HepG2 (cell line): ENCODE results near the gene SKIDA1. TPM values are rescaled to one million over a fixed set of nuclear protein-coding genes. Genes with fewer than 3 reads are reported as not detected.

Experiments used
- ATAC-seq: fragments of 200-7000 bp; cut with Tn5 transposase; 3 replicates; pipeline ENCODE4 v1.9.1; 2020; ENCODE audit warnings: mild to moderate bottlenecking, moderate library complexity
- BruUV-seq: library from RNA; stranded (reverse); fragments of 400-500 nt; replicated peaks from 2 replicates; lab custom pipeline; 2021; lab: Mats Ljungman, UMichigan
- CTCF ChIA-PET: fragments of 300-600 bp; formaldehyde crosslinking; extraction: SDS; loops from one replicate; lab custom pipeline; 2021; ENCODE audit warnings: low total read pairs, inconsistent platforms, low intra/inter-chr PET ratio; lab: Yijun Ruan, JAX
- POLR2A ChIA-PET: fragments of 350-600 bp; sonication (Branson Sonifier 250); formaldehyde crosslinking; loops from one replicate; lab custom pipeline; 2020; ENCODE audit warnings: antibody characterized with exemption, inconsistent platforms; lab: Yijun Ruan, JAX
- DNase-seq: peaks from one replicate; pipeline ENCODE4 v3.0.0-alpha.2; 2015; ENCODE audit warnings: low spot score
- FAIRE-seq: peaks from 3 replicates; lab custom pipeline; 2011; peaks lifted over from hg19 to GRCh38; lab: Jason Lieb, UNC
- H2AFZ ChIP-seq: one replicate; pipeline ENCODE4 v1.6.1; 2011; ENCODE audit warnings: low read length, inconsistent platforms
- H3K27ac ChIP-seq: fragments of 300-600 bp; 3 replicates; pipeline ENCODE4 v1.8.0; 2011; ENCODE audit warnings: mixed run types, mild to moderate bottlenecking, mixed read lengths, low read length, inconsistent platforms; ENCODE audit not compliant: insufficient read depth; ENCODE audit errors: extremely low read length
- H3K27me3 ChIP-seq, 2 experiments: fragments of 200-600 bp in 1 of 2; 2 replicates in 1 of 2; 3 replicates in 1 of 2; pipeline versions ENCODE4 v1.6.0 to v1.8.0; 2011; ENCODE audit warnings: low read length in 2 of 2, mild to moderate bottlenecking in 2 of 2, moderate library complexity in 2 of 2, inconsistent platforms in 1 of 2; ENCODE audit not compliant: insufficient read depth in 2 of 2, control insufficient read depth in 1 of 2
- H3K36me3 ChIP-seq, 2 experiments: fragments of 200-600 bp in 1 of 2; replicated peaks in 1 of 2; 2 replicates in 1 of 2; 3 replicates in 1 of 2; pipeline versions ENCODE4 v1.5.1 to v1.8.0; 2011; ENCODE audit warnings: low read length in 2 of 2, inconsistent platforms in 1 of 2; ENCODE audit not compliant: insufficient read depth in 2 of 2, control insufficient read depth in 1 of 2
- H3K4me1 ChIP-seq: 2 replicates; pipeline ENCODE4 v1.5.1; 2012; ENCODE audit warnings: low read length, inconsistent platforms; ENCODE audit not compliant: insufficient read depth
- H3K4me2 ChIP-seq: 2 replicates; pipeline ENCODE4 v1.6.0; 2011; ENCODE audit warnings: low read depth, low read length, inconsistent platforms
- H3K4me3 ChIP-seq, 3 experiments: fragments of 200-600 bp in 1 of 3; sonication (generic), shearing (Covaris generic) in 1 of 3; replicated peaks in 1 of 3; 2 replicates each; pipeline ENCODE4 v1.5.1; 2011 to 2016; ENCODE audit warnings: low read length in 3 of 3, inconsistent platforms in 2 of 3, low read depth in 2 of 3, mild to moderate bottlenecking in 2 of 3, control low read depth in 1 of 3, mixed read lengths in 1 of 3; ENCODE audit not compliant: insufficient read depth in 1 of 3
- H3K79me2 ChIP-seq: one replicate; pipeline ENCODE4 v1.6.1; 2011; ENCODE audit warnings: low read length, inconsistent platforms; ENCODE audit not compliant: insufficient read depth
- H3K9ac ChIP-seq: 2 replicates; pipeline ENCODE4 v1.6.0; 2011; ENCODE audit warnings: mild to moderate bottlenecking, low read depth, low read length, inconsistent platforms; ENCODE audit not compliant: insufficient read depth
- H3K9me3 ChIP-seq: 2 replicates; pipeline ENCODE4 v1.5.1; 2012; ENCODE audit warnings: mild to moderate bottlenecking, low read length
- H4K20me1 ChIP-seq: 2 replicates; pipeline ENCODE4 v1.6.0; 2011; ENCODE audit warnings: inconsistent platforms, mild to moderate bottlenecking, low read length, moderate library complexity; ENCODE audit not compliant: insufficient read depth
- SALL1 ChIP-seq: sonication (generic); formaldehyde crosslinking; IDR thresholded peaks from 2 replicates; pipeline ENCODE4 v1.8.0; 2022; ENCODE audit warnings: mild to moderate bottlenecking, missing genetic modification reagents
- ZMYM3 ChIP-seq: sonication (generic); formaldehyde crosslinking; IDR thresholded peaks from 2 replicates; pipeline ENCODE4 v1.5.1; 2020; ENCODE audit warnings: mild to moderate bottlenecking, missing genetic modification reagents
- ZNF280D ChIP-seq: sonication (generic); formaldehyde crosslinking; IDR thresholded peaks from 2 replicates; pipeline ENCODE4 v1.5.1; 2020; ENCODE audit warnings: mild to moderate bottlenecking, missing genetic modification reagents
- ZNF292 ChIP-seq: sonication (generic); formaldehyde crosslinking; IDR thresholded peaks from 2 replicates; pipeline ENCODE4 v1.8.1; 2022; ENCODE audit warnings: mild to moderate bottlenecking, low read depth, missing genetic modification reagents, borderline replicate concordance
- ZSCAN25 ChIP-seq: sonication (generic); formaldehyde crosslinking; IDR thresholded peaks from 2 replicates; pipeline ENCODE4 v1.8.0; 2022; ENCODE audit warnings: mild to moderate bottlenecking, missing genetic modification reagents
- WGBS: methylation state at CpG from one replicate; pipeline ENCODE4 v1.1.6; 2017; ENCODE audit warnings: low lambda C conversion rate; 5-methylcytosine and 5-hydroxymethylcytosine counted together
- in situ Hi-C: cut with HindIII; loops from 2 replicates; pipeline ENCODE4 v1.10.0; 2017; ENCODE audit warnings: low pct_unique_long_range_greater_than_20kb; ENCODE audit not compliant: extremely low pct_ligation_motif_present
- intact Hi-C: fragments of 100-400 bp; cut with micrococcal nuclease; formaldehyde crosslinking; loops from one replicate; pipeline ENCODE4 v1.10.0; 2022; ENCODE audit not compliant: unreplicated experiment
- polyA plus RNA-seq, 8 experiments: library from polyadenylated mRNA; depleted of rRNA in 3 of 8; stranded (reverse) in 7 of 8; unstranded in 1 of 8; fragments of >200 nt; fragmentation: Illumina TruSeq in 4 of 8; extraction: Trizol in 4 of 8; gene quantifications; 2 replicates each; pipeline versions ENCODE4 v1.2.1 to v1.2.3, GENCODE V29; 2011 to 2016; ENCODE audit warnings: low read depth in 4 of 8, missing spikeins in 1 of 8, mixed read lengths in 1 of 8; ENCODE audit not compliant: insufficient read depth in 1 of 8
- total RNA-seq, 5 experiments: library from RNA; depleted of rRNA; stranded (reverse); fragments of >200 nt; fragmentation: Illumina TruSeq; extraction: Trizol; gene quantifications; 2 replicates each; pipeline ENCODE4 v1.2.3, GENCODE V29; 2016; ENCODE audit warnings: low read depth in 1 of 5
- TF ChIP-seq, protein P1 (sequence below), 2 experiments: sonication (generic) in 1 of 2; formaldehyde crosslinking in 1 of 2; IDR thresholded peaks; 2 replicates each; pipeline versions ENCODE4 v1.4.0 to v1.6.1; 2016 to 2020; ENCODE audit warnings: borderline replicate concordance in 1 of 2, low read depth in 1 of 2, mild to moderate bottlenecking in 1 of 2, missing genetic modification reagents in 1 of 2
- TF ChIP-seq, protein P2 (sequence below): sonication (generic); formaldehyde crosslinking; IDR thresholded peaks from 2 replicates; pipeline ENCODE4 v1.5.0; 2020; ENCODE audit warnings: mild to moderate bottlenecking, missing genetic modification reagents

SKIDA1 gene
- total and polyA plus RNA-seq, 2 of the 13 experiments (the other 11 are each of a cell fraction or from before 2014, with no cell fraction given) = 0.73 to 1.5 TPM

- DNase-seq (no peak), ATAC-seq (peak; percentile 24), FAIRE-seq (no peak)
- in situ Hi-C loops = loop anchor here (25.0 kb wide), 1 partner anchor 194 kb away; no protein-coding TSS in a partner anchor
- peaks cover 36% of the 10 kb centered on the region for H3K4me1 ChIP-seq
- H3K9me3 ChIP-seq = no peaks in the 10 kb centered on the region
- WGBS = 0% methylated on average over 2 of the region's 2 CpGs
- no peaks in the 10 kb centered on the region for H3K79me2 ChIP-seq
- TF ChIP-seq, protein P1, sequence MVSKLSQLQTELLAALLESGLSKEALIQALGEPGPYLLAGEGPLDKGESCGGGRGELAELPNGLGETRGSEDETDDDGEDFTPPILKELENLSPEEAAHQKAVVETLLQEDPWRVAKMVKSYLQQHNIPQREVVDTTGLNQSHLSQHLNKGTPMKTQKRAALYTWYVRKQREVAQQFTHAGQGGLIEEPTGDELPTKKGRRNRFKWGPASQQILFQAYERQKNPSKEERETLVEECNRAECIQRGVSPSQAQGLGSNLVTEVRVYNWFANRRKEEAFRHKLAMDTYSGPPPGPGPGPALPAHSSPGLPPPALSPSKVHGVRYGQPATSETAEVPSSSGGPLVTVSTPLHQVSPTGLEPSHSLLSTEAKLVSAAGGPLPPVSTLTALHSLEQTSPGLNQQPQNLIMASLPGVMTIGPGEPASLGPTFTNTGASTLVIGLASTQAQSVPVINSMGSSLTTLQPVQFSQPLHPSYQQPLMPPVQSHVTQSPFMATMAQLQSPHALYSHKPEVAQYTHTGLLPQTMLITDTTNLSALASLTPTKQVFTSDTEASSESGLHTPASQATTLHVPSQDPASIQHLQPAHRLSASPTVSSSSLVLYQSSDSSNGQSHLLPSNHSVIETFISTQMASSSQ (IDR thresholded peaks at IDR 0.05; ENCODE audit: low read depth) = no peak
- TF ChIP-seq, protein P1 (CRISPR knock-in tag; IDR thresholded peaks at IDR 0.05; ENCODE audit: borderline replicate concordance) = no peak
- TF ChIP-seq, protein P2, sequence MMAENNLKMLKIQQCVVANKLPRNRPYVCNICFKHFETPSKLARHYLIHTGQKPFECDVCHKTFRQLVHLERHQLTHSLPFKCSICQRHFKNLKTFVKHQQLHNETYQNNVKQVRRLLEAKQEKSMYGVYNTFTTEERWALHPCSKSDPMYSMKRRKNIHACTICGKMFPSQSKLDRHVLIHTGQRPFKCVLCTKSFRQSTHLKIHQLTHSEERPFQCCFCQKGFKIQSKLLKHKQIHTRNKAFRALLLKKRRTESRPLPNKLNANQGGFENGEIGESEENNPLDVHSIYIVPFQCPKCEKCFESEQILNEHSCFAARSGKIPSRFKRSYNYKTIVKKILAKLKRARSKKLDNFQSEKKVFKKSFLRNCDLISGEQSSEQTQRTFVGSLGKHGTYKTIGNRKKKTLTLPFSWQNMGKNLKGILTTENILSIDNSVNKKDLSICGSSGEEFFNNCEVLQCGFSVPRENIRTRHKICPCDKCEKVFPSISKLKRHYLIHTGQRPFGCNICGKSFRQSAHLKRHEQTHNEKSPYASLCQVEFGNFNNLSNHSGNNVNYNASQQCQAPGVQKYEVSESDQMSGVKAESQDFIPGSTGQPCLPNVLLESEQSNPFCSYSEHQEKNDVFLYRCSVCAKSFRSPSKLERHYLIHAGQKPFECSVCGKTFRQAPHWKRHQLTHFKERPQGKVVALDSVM (CRISPR knock-in tag) = peak; percentile 97
- TF ChIP-seq ZNF292 (0 out of 2 replicates have a peak, but pooled peaks have one; percentile 24), ZMYM3 (CRISPR knock-in tag) (peak; percentile 79), ZNF280D (peak; percentile 41; the same call in 1 of the 2 replicates), SALL1 (CRISPR knock-in tag) (peak; percentile 44; the same call in 1 of the 2 replicates), ZSCAN25 (CRISPR knock-in tag) (no peak)
- H4K20me1 ChIP-seq = no peaks in the 10 kb centered on the region
- BruUV-seq = no TSS peak
- H3K36me3 ChIP-seq = no peaks in the 10 kb centered on the region
- no peak overlapping the region for H3K4me2 ChIP-seq
- H3K27ac ChIP-seq = no peak overlapping the region
- intact Hi-C loops = no loop called here
- ChIA-PET POLR2A (interaction anchor here (1.0 kb wide), 1 partner anchor 9 kb away, joined by 3 read pairs; no protein-coding TSS in a partner anchor), CTCF (no interaction called here)
- no peak overlapping the region for H3K4me3 ChIP-seq
- no peak overlapping the region for H3K9ac ChIP-seq
- no peak overlapping the region for H2AFZ ChIP-seq
- 0 out of 5 replicates have a peak, but pooled peaks cover 0 to 2% of the 10 kb centered on the region in 2 experiments for H3K27me3 ChIP-seq
Observed at GRCh38 chr10:21481407-21481806, 44.1 kb downstream of the SKIDA1 start.
